Suppressor macrophage (primary cell): ENCODE data around the gene CD2.

Experiments used
- DNase-seq, 4 experiments: peaks; one replicate each; pipeline ENCODE4 v3.0.0-alpha.2; 2020 to 2022

Gene CD2

GRCh38 chr1:116760996-116761665 is 6.9 kb downstream of the CD2 start:
- DNase-seq = no peak

GRCh38 chr1:116762281-116762680 is 8.1 kb downstream of the CD2 start:
- no peak for DNase-seq

- no peak for DNase-seq
Measured at GRCh38 chr1:116762781-116763115, 8.5 kb downstream of the CD2 start.

- no peak for DNase-seq
Measured at GRCh38 chr1:116763116-116763786, 9.0 kb downstream of the CD2 start.

GRCh38 chr1:116763787-116764465 is 9.7 kb downstream of the CD2 start:
- DNase-seq = peak; percentile 22 to 50 (median 35)

- no peak for DNase-seq
Measured at GRCh38 chr1:116764466-116764898, 10.3 kb downstream of the CD2 start.

- no peak for DNase-seq
Measured at GRCh38 chr1:116764906-116765862, 11.0 kb downstream of the CD2 start.

- peak; percentile 31 to 61 (median 57) for DNase-seq
Measured at GRCh38 chr1:116765962-116766361, 11.7 kb downstream of the CD2 start.

GRCh38 chr1:116766616-116767469 is 12.6 kb downstream of the CD2 start:
- DNase-seq = no peak

- DNase-seq = no peak
Measured at GRCh38 chr1:116767782-116768382, 13.7 kb downstream of the CD2 start.

- no peak for DNase-seq
Measured at GRCh38 chr1:116768416-116769103, 14.3 kb downstream of the CD2 start.

- peak in 2 of 4 experiments; percentile 8 to 21 for DNase-seq
Measured at GRCh38 chr1:116769104-116769452, 14.8 kb downstream of the CD2 start.

GRCh38 chr1:116769561-116769977 is 15.3 kb downstream of the CD2 start:
- DNase-seq = peak; percentile 26 to 63 (median 43)

GRCh38 chr1:116769994-116770393 is 15.8 kb downstream of the CD2 start:
- no peak for DNase-seq

- DNase-seq = no peak
Measured at GRCh38 chr1:116770625-116771024, 16.4 kb downstream of the CD2 start.

- no peak for DNase-seq
Measured at GRCh38 chr1:116771997-116772647, 17.9 kb downstream of the CD2 start.

GRCh38 chr1:116772648-116773045 is 18.4 kb downstream of the CD2 start:
- DNase-seq = no peak

GRCh38 chr1:116775116-116775752 is 21.0 kb downstream of the CD2 start:
- no peak for DNase-seq
